NB4 (cell line): Measurements from ENCODE around the gene KRTAP10-2.

Experiments used
- CTCF ChIP-seq: IDR thresholded peaks from one replicate; pipeline ENCODE4 v1.5.1; 2012; ENCODE audit warnings: low read depth, low read length
- MYC ChIP-seq: IDR thresholded peaks from 2 replicates; pipeline ENCODE4 v1.6.1; 2011; ENCODE audit warnings: low read depth, low read length
- POLR2A ChIP-seq: IDR thresholded peaks from 2 replicates; pipeline ENCODE4 v1.6.1; 2011; ENCODE audit warnings: mild to moderate bottlenecking; ENCODE audit not compliant: insufficient read length; ENCODE audit errors: extremely low read depth
- TF ChIP-seq, protein P1 (sequence below): IDR thresholded peaks from 2 replicates; pipeline ENCODE4 v1.6.1; 2011; ENCODE audit warnings: low read depth, low read length

DNA sequence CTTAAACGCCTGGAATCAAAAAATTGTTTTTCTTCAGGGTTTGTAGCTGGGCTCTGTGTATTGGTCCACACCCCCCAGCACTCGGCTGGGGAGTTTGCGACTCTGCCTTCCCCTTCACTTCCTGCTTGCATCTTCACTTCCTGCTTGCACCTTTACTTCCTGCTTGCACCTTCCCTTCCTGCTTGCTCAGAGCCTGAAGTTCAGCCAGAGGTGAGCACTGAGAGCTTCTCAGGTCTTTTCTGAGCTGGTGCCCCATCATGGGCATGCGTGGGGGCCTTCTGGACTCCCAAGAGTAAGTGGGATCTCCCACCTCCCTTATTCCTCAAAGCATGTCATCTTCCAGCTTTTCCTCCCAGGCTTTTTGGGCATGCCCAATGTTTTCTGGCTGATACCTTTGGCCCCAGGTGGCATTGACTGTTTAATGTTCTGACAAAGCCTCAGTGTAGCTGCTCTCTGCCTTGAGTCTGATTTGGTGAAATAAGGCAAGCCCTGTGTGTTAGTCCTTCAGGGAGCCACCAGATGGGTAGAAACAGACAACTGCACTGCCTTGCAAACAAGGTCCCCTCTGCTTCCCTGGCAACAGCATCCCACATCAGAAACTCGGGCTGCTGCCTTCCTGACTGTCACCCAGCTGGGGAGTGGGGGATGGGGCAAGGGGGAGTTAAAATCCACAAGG, 3.5 kb downstream of the KRTAP10-2 start:
- no peak for TF ChIP-seq POLR2A
- TF ChIP-seq CTCF, result no peak
- TF ChIP-seq, protein P1, sequence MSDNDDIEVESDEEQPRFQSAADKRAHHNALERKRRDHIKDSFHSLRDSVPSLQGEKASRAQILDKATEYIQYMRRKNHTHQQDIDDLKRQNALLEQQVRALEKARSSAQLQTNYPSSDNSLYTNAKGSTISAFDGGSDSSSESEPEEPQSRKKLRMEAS, result no peak
- TF ChIP-seq MYC, result no peak
